DOHH2 (cell line): ENCODE results near the gene HS3ST5.

Experiments
- EZH2phosphoT487 ChIP-seq: fragments of 200-600 bp; sonication (generic); IDR thresholded peaks from 2 replicates; pipeline ENCODE4 v1.6.1; 2017; ENCODE audit warnings: borderline replicate concordance, mild to moderate bottlenecking, antibody characterized with exemption, low read length, moderate library complexity, mixed read lengths
- TF ChIP-seq, protein P1 (sequence below): fragments of 200-600 bp; sonication (generic); IDR thresholded peaks from one replicate; pipeline ENCODE4 v1.5.1; 2014; ENCODE audit warnings: antibody characterized with exemption, mild to moderate bottlenecking, low read depth, low read length; ENCODE audit not compliant: poor library complexity, severe bottlenecking

DNA sequence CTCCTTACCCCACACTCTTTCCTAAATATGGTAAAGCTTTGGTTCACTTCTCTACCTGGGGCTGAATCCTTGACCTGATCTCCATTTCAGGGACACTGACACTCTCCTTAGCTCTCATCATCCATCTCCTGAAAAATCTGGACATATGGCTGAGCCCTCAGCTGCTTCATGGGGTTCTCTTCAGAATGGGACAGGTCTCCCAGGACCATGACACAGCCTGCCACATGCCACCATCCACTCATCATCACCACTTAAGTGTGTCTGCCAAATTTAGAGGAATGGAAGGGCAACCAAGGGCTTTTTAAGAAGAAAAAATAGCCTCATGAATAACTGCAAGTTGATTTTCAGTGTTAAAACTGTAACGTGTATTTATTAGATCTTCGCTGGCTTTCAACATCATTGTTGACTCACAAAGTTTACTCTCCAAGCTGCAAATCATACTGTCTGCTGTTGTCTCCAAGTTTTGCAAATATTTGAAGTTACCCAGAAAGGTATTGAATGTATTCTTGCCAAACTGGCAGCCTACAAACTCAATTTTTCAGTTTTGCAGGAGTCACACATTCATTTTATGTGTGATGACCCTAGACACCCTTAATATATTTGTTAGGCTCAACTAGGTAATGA lies 41.1 kb downstream of the HS3ST5 start:
- TF ChIP-seq, protein P1, sequence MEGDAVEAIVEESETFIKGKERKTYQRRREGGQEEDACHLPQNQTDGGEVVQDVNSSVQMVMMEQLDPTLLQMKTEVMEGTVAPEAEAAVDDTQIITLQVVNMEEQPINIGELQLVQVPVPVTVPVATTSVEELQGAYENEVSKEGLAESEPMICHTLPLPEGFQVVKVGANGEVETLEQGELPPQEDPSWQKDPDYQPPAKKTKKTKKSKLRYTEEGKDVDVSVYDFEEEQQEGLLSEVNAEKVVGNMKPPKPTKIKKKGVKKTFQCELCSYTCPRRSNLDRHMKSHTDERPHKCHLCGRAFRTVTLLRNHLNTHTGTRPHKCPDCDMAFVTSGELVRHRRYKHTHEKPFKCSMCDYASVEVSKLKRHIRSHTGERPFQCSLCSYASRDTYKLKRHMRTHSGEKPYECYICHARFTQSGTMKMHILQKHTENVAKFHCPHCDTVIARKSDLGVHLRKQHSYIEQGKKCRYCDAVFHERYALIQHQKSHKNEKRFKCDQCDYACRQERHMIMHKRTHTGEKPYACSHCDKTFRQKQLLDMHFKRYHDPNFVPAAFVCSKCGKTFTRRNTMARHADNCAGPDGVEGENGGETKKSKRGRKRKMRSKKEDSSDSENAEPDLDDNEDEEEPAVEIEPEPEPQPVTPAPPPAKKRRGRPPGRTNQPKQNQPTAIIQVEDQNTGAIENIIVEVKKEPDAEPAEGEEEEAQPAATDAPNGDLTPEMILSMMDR, result no peak
- TF ChIP-seq EZH2phosphoT487, result no peak
